HEK293T (cell line): Measurements from ENCODE around the gene ITGB8.

ENCODE experiments used
- CTCF ChIA-PET: fragments of 350-600 bp; formaldehyde crosslinking; extraction: SDS; loops from one replicate; lab custom pipeline; 2021; ENCODE audit warnings: antibody characterized with exemption, inconsistent platforms; lab: Yijun Ruan, JAX
- POLR2A ChIA-PET: fragments of 350-600 bp; formaldehyde crosslinking; extraction: SDS; loops from one replicate; lab custom pipeline; 2020; ENCODE audit warnings: antibody characterized with exemption, inconsistent platforms; lab: Yijun Ruan, JAX
- DNase-seq: peaks from one replicate; pipeline ENCODE4 v3.0.0; 2012; ENCODE audit warnings: mixed read lengths; ENCODE audit errors: extremely low spot score
- ARNT ChIP-seq: fragments of 450-650 bp; IDR thresholded peaks from 2 replicates; pipeline ENCODE4 v1.6.1; 2017; ENCODE audit warnings: mild to moderate bottlenecking
- BHLHE40 ChIP-seq: fragments of 450-650 bp; IDR thresholded peaks from 2 replicates; pipeline ENCODE4 v1.6.1; 2016; ENCODE audit warnings: mild to moderate bottlenecking, moderate library complexity, borderline replicate concordance
- CTBP1 ChIP-seq: fragments of 450-650 bp; IDR thresholded peaks from 2 replicates; pipeline ENCODE4 v1.6.1; 2016; ENCODE audit warnings: borderline replicate concordance
- ELF4 ChIP-seq: fragments of 450-650 bp; IDR thresholded peaks from 2 replicates; pipeline ENCODE4 v1.6.1; 2017; ENCODE audit warnings: antibody characterized with exemption
- FOXA1 ChIP-seq: fragments of 450-650 bp; IDR thresholded peaks from 2 replicates; pipeline ENCODE4 v1.6.1; 2016; ENCODE audit warnings: mild to moderate bottlenecking
- FOXK2 ChIP-seq: fragments of 450-650 bp; IDR thresholded peaks from 2 replicates; pipeline ENCODE4 v1.6.1; 2016; ENCODE audit warnings: mild to moderate bottlenecking
- FOXM1 ChIP-seq: fragments of 450-650 bp; IDR thresholded peaks from 2 replicates; pipeline ENCODE4 v1.6.1; 2017; ENCODE audit warnings: mild to moderate bottlenecking, borderline replicate concordance
- HDGF ChIP-seq: fragments of 450-650 bp; IDR thresholded peaks from 2 replicates; pipeline ENCODE4 v1.6.1; 2017; ENCODE audit warnings: antibody characterized with exemption, borderline replicate concordance
- L3MBTL2 ChIP-seq: fragments of 450-650 bp; conservative IDR thresholded peaks from 2 replicates; pipeline ENCODE4 v1.6.1; 2016; ENCODE audit warnings: mild to moderate bottlenecking
- LEF1 ChIP-seq: fragments of 450-650 bp; IDR thresholded peaks from 2 replicates; pipeline ENCODE4 v1.6.1; 2017; ENCODE audit warnings: mild to moderate bottlenecking, borderline replicate concordance
- NFRKB ChIP-seq: fragments of 450-650 bp; IDR thresholded peaks from 2 replicates; pipeline ENCODE4 v1.6.1; 2016; ENCODE audit warnings: mild to moderate bottlenecking, moderate library complexity
- SP1 ChIP-seq: fragments of 450-650 bp; IDR thresholded peaks from 2 replicates; pipeline ENCODE4 v1.6.1; 2017
- SUZ12 ChIP-seq: fragments of 450-650 bp; IDR thresholded peaks from 2 replicates; pipeline ENCODE4 v1.6.1; 2016; ENCODE audit warnings: mild to moderate bottlenecking
- TARDBP ChIP-seq: fragments of 450-650 bp; IDR thresholded peaks from 2 replicates; pipeline ENCODE4 v1.6.1; 2016
- ZNF384 ChIP-seq: fragments of 450-650 bp; IDR thresholded peaks from 2 replicates; pipeline ENCODE4 v1.6.1; 2016
- TF ChIP-seq, protein P1 (sequence below): fragments of 450-650 bp; IDR thresholded peaks from 2 replicates; pipeline ENCODE4 v1.6.1; 2016

Gene ITGB8

DNA sequence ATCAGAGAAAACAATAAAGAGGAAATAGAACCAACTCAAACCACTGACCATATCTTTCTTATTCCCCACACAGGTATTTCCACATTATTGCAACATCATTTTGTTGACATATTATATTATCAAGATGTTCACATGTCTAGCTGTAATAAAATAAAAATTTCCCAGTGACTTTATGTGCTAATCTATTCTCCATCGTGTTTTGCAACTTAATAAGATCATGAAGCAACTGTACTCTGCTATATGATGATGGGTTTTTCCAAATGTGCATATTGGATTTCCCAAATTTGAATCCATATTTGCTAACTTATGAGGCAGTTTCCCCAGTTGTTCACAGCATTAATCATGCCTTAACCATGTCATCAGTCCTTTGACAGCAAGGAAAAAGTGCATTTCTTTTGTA is 127.8 kb downstream of the ITGB8 start:
- no peak for DNase-seq
- TF ChIP-seq HDGF, result no peak
- TF ChIP-seq FOXM1, result no peak
- TF ChIP-seq FOXA1, result no peak
- TF ChIP-seq CTBP1, result no peak
- TF ChIP-seq ZNF384, result no peak
- TF ChIP-seq ARNT, result no peak
- TF ChIP-seq BHLHE40, result no peak
- CTCF ChIA-PET, result no interaction called here
- POLR2A ChIA-PET, result no interaction called here

DNA sequence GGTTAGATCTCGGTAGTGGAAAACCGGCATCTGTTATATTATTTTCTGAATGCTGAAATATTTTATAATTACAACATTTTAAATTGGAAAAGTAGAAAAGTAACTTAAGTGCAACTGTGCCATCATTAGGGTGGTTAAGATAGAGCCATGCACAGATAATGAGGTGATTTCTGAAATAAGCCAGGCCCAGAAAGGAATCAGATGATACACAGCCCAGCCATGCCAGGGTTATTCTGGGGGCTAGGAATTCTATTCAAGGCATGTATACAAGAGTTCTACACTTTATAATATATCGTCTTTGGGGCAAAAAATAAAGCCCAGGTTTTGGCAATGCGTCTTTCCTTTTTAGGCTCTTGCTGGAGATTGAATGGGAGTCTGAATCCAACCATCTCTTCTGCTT is 128.7 kb downstream of the ITGB8 start:
- CTCF ChIA-PET, result no interaction called here
- TF ChIP-seq LEF1 (no peak), TARDBP (no peak), CTBP1 (no peak), SP1 (no peak), SUZ12 (no peak), NFRKB (no peak), L3MBTL2 (no peak), BHLHE40 (no peak), ARNT (no peak), FOXM1 (no peak), FOXA1 (no peak), ELF4 (no peak), HDGF (no peak), FOXK2 (no peak), ZNF384 (no peak)
- TF ChIP-seq, protein P1, sequence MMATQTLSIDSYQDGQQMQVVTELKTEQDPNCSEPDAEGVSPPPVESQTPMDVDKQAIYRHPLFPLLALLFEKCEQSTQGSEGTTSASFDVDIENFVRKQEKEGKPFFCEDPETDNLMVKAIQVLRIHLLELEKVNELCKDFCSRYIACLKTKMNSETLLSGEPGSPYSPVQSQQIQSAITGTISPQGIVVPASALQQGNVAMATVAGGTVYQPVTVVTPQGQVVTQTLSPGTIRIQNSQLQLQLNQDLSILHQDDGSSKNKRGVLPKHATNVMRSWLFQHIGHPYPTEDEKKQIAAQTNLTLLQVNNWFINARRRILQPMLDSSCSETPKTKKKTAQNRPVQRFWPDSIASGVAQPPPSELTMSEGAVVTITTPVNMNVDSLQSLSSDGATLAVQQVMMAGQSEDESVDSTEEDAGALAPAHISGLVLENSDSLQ, result no peak
- POLR2A ChIA-PET, result no interaction called here
- DNase-seq, result no peak

DNA sequence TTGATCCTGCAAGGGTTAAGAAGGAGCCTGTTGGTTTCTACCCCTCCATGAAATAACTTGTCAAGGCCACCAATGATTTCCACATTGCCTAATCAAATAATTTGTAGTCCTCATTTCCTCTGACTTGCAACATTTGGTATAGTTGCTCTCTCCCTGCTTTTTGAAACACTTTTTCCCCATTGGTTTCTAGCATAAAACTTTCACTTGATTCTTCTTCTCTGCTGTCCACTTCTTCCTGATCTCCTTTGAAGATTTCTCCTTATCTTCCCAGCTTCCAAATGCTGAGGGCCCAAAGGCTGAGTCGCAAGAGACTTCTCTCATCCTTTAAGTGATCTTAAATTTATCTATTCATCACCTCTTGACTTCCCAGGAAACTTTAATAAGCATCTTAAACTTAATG is 134.2 kb downstream of the ITGB8 start:
- no peak for TF ChIP-seq SUZ12
- no peak for TF ChIP-seq ELF4
- TF ChIP-seq ZNF384, result no peak
- no peak for TF ChIP-seq FOXM1
- TF ChIP-seq SP1, result no peak
- no peak for TF ChIP-seq ARNT
- no peak for TF ChIP-seq FOXA1
- TF ChIP-seq HDGF, result no peak
- TF ChIP-seq TARDBP, result no peak
- TF ChIP-seq, protein P1, result no peak
- no peak for TF ChIP-seq L3MBTL2
- CTCF ChIA-PET, result no interaction called here
- POLR2A ChIA-PET, result no interaction called here
- no peak for DNase-seq
